ENCODE data around the gene OPCML.

OPCML gene

DNA sequence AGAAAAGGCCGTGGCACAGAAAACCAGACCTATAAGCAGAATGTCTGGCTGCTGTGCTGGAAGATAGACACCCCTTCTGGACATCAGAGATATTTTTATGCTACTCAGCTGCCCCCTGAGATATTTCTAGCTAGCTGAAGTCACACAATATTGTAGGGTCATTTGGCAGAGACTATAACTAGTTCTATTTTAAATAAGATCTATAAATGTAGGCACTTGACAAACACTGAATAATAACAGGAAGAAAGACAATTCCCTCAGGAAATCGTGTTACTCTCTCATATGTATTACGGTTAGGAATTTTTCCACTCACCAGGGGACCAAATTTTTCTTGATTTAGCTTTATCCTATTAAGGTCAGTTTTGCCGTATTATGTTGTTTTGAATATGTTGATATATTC is 845.4 kb downstream of the OPCML start:
- H3K9me2 ChIP-seq (replicated peaks; ENCODE audit: control insufficient read depth, low read length) = no peaks in the 10 kb centered on the region; the same call in 1 of the 2 replicates
- H3K4me3 ChIP-seq (ENCODE audit: low read length) = no peak overlapping the region
- H3K27me3 ChIP-seq (ENCODE audit: control insufficient read depth, low read length) = no peaks in the 10 kb centered on the region
- no peak overlapping the region for H3K4me2 ChIP-seq (ENCODE audit: low read length)
- no peaks in the 10 kb centered on the region for H3K4me1 ChIP-seq (ENCODE audit: control insufficient read depth, low read length)
- H3K9me3 ChIP-seq (ENCODE audit: control insufficient read depth, insufficient read depth, low read length) = no peaks in the 10 kb centered on the region
- no peak overlapping the region for H3K27ac ChIP-seq (ENCODE audit: low read depth, low read length)
- TF ChIP-seq EZH2phosphoT487 (IDR thresholded peaks at IDR 0.05; ENCODE audit: borderline replicate concordance, low read length) (no peak), CTCF (IDR thresholded peaks at IDR 0.05; ENCODE audit: low read depth, low read length, poor library complexity, severe bottlenecking) (no peak)
- no peaks in the 10 kb centered on the region for H3F3A ChIP-seq (ENCODE audit: control insufficient read depth, insufficient read depth)
- H3K79me2 ChIP-seq (ENCODE audit: control insufficient read depth, low read length) = no peaks in the 10 kb centered on the region
- H3K36me3 ChIP-seq (ENCODE audit: control insufficient read depth, low read length) = no peaks in the 10 kb centered on the region
- no peaks in the 10 kb centered on the region for H4K20me1 ChIP-seq (ENCODE audit: control insufficient read depth, insufficient read depth, low read depth, low read length)

DNA sequence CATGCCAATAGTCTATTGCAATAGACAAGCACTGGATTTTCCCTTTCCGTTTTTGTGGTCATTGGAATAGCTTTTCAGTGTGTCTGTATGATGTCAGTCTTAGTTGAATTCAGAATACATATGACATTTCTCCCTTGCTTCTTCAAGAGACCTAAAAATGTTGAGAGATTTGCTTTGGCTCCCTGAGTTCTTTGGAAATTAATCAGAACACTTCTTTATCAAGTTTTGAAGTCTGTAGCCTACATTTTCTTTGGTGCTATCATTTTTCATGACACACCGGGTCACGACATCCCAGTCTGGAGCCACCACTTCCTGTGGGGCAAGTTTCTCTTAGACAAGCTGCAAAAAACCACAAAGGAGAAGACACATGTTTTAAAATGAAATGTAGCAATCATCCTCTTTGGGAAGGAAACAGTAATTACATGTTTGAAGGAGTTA is 847.1 kb downstream of the OPCML start:
- Histone ChIP-seq H3K27me3 (ENCODE audit: control insufficient read depth, low read length) (no peaks in the 10 kb centered on the region), H3K9me3 (ENCODE audit: control insufficient read depth, insufficient read depth, low read length) (no peaks in the 10 kb centered on the region), H3K79me2 (ENCODE audit: control insufficient read depth, low read length) (no peaks in the 10 kb centered on the region), H3K4me1 (ENCODE audit: control insufficient read depth, low read length) (no peaks in the 10 kb centered on the region), H3K27ac (ENCODE audit: low read depth, low read length) (no peak overlapping the region), H3K4me2 (ENCODE audit: low read length) (no peak overlapping the region), H4K20me1 (ENCODE audit: control insufficient read depth, insufficient read depth, low read depth, low read length) (no peaks in the 10 kb centered on the region), H3K4me3 (ENCODE audit: low read length) (no peak overlapping the region), H3K36me3 (ENCODE audit: control insufficient read depth, low read length) (no peaks in the 10 kb centered on the region), H3K9me2 (replicated peaks; ENCODE audit: control insufficient read depth, low read length) (no peaks in the 10 kb centered on the region), H3F3A (ENCODE audit: control insufficient read depth, insufficient read depth) (no peaks in the 10 kb centered on the region)
- TF ChIP-seq EZH2phosphoT487 (IDR thresholded peaks at IDR 0.05; ENCODE audit: borderline replicate concordance, low read length) = no peak
- no peak for TF ChIP-seq CTCF (IDR thresholded peaks at IDR 0.05; ENCODE audit: low read depth, low read length, poor library complexity, severe bottlenecking)

DNA sequence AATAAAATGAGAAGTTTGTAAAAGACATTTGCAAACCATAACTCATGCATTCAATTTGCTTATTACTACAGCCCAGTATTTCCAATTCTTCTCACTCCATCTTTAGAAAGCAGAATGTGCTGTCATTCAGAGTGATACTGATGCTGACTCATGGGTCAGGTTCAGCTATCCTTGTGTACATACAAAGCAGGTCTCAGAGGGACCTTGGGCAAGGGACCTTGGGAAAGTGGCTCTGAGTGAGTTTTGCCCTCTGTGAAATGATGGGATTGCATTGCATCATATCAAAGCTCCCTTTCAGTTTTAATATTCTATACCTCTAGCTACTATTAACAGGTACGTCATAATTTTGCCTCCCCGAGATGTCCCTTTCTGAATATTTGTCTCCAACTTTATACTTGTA is 848.7 kb downstream of the OPCML start:
- no peaks in the 10 kb centered on the region for H3K79me2 ChIP-seq (ENCODE audit: control insufficient read depth, low read length)
- H3K36me3 ChIP-seq (ENCODE audit: control insufficient read depth, low read length) = no peaks in the 10 kb centered on the region
- TF ChIP-seq EZH2phosphoT487 (IDR thresholded peaks at IDR 0.05; ENCODE audit: borderline replicate concordance, low read length) = no peak
- TF ChIP-seq CTCF (IDR thresholded peaks at IDR 0.05; ENCODE audit: low read depth, low read length, poor library complexity, severe bottlenecking) = no peak
- H3K27ac ChIP-seq (ENCODE audit: low read depth, low read length) = no peak overlapping the region
- H3K4me1 ChIP-seq (ENCODE audit: control insufficient read depth, low read length) = no peaks in the 10 kb centered on the region
- no peaks in the 10 kb centered on the region for H3F3A ChIP-seq (ENCODE audit: control insufficient read depth, insufficient read depth)
- H3K27me3 ChIP-seq (ENCODE audit: control insufficient read depth, low read length) = no peaks in the 10 kb centered on the region
- no peaks in the 10 kb centered on the region for H3K9me2 ChIP-seq (replicated peaks; ENCODE audit: control insufficient read depth, low read length)
- H3K4me2 ChIP-seq (ENCODE audit: low read length) = no peak overlapping the region
- H4K20me1 ChIP-seq (ENCODE audit: control insufficient read depth, insufficient read depth, low read depth, low read length) = no peaks in the 10 kb centered on the region
- no peaks in the 10 kb centered on the region for H3K9me3 ChIP-seq (ENCODE audit: control insufficient read depth, insufficient read depth, low read length)
- H3K4me3 ChIP-seq (ENCODE audit: low read length) = no peak overlapping the region

DNA sequence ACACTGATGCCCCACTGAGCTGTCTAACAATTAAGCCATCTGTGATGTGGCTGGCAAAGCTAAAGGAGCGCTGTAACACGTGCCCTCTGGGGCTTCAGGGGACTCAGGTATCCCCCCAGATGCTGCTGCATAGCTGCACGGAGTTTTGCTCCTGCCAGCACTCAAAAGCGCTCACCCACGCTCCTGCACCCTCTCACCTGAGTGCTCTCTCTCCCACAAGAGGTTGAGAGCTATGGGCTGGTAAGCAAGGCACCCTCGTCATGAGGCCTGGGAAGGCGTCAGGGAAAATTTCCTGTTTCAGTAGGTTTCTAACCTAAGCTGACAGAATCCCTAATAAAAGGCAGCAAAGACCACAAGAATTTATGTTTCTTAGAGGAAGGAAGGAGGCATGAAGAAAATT is 850.3 kb downstream of the OPCML start:
- TF ChIP-seq EZH2phosphoT487 (IDR thresholded peaks at IDR 0.05; ENCODE audit: borderline replicate concordance, low read length) (no peak), CTCF (IDR thresholded peaks at IDR 0.05; ENCODE audit: low read depth, low read length, poor library complexity, severe bottlenecking) (no peak)
- H4K20me1 ChIP-seq (ENCODE audit: control insufficient read depth, insufficient read depth, low read depth, low read length) = no peaks in the 10 kb centered on the region
- H3K79me2 ChIP-seq (ENCODE audit: control insufficient read depth, low read length) = no peaks in the 10 kb centered on the region
- H3K27me3 ChIP-seq (ENCODE audit: control insufficient read depth, low read length) = no peaks in the 10 kb centered on the region
- no peaks in the 10 kb centered on the region for H3K9me3 ChIP-seq (ENCODE audit: control insufficient read depth, insufficient read depth, low read length)
- H3K4me2 ChIP-seq (ENCODE audit: low read length) = no peak overlapping the region
- no peaks in the 10 kb centered on the region for H3F3A ChIP-seq (ENCODE audit: control insufficient read depth, insufficient read depth)
- H3K9me2 ChIP-seq (replicated peaks; ENCODE audit: control insufficient read depth, low read length) = no peaks in the 10 kb centered on the region
- no peak overlapping the region for H3K27ac ChIP-seq (ENCODE audit: low read depth, low read length)
- no peaks in the 10 kb centered on the region for H3K4me1 ChIP-seq (ENCODE audit: control insufficient read depth, low read length)
- no peaks in the 10 kb centered on the region for H3K36me3 ChIP-seq (ENCODE audit: control insufficient read depth, low read length)
- H3K4me3 ChIP-seq (ENCODE audit: low read length) = no peak overlapping the region

Data from DOHH2 (cell line).